ENCODE results near the gene SUGCT. TPM values are rescaled to one million over a fixed set of nuclear protein-coding genes. Genes with fewer than 3 reads are reported as not detected.

Gene SUGCT
- total and polyA plus RNA-seq, 2 of the 8 experiments (the other 6 are each of a cell fraction or from before 2014, with no cell fraction given), result 2.8 to 5.4 TPM

DNA sequence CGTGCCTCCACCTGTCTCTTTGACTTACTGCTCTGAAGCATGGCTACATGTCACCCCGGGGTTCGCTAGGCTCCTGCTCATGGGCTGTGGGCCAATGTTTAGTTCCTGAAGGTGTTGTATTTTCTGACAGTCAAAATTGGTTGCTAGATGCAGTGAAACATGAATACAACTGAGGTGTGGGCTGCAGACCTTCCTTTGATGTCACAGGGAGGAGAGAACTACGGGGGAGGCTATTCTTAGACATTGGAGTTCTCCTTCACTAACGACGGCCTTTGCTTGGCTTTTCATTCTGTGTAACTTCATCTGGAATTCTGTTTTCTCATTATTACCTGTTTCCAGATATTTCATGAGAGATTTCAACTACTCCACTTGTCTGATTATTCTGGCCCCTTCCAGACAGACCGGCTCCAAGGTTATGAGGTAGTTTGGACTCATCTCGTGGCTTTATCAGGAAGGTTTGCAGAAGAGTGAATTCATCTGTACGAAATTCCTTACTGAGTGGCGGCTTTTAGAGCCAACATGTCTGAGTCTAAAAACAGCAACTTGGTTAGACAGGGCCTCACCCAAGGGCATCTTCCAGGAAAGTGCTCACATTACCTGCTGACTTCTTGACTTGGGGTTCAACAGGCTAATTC is 774.7 kb downstream of the SUGCT start:
- DNase-seq (ENCODE audit: low read depth in 1 of 2, low spot score in 2 of 2) (no peak), FAIRE-seq (no peak)
- H4K91ac ChIP-seq (replicated peaks; ENCODE audit: insufficient read length, low read length), result no peak overlapping the region
- no peak for TF ChIP-seq CTBP2 (IDR thresholded peaks at IDR 0.05; ENCODE audit: borderline replicate concordance, insufficient read depth, insufficient read length, low read length)
- no peak for TF ChIP-seq SP4 (IDR thresholded peaks at IDR 0.05; ENCODE audit: low read length)
- TF ChIP-seq SP1 (IDR thresholded peaks at IDR 0.05; ENCODE audit: low read depth, low read length), result no peak
- H3K36me3 ChIP-seq (ENCODE audit: control insufficient read depth in 2 of 4, insufficient read depth in 4 of 4, low read length in 3 of 4), result no peaks in the 10 kb centered on the region
- no peak overlapping the region for H4K8ac ChIP-seq (ENCODE audit: extremely low read depth, insufficient read depth, low read length)
- H3K9ac ChIP-seq (replicated peaks in 1 of 4; ENCODE audit: extremely low read depth in 1 of 4, low read depth in 3 of 4, low read length in 3 of 4), result no peak overlapping the region
- no peak overlapping the region for H2BK5ac ChIP-seq (ENCODE audit: low read depth, low read length)
- no peak overlapping the region for H3K14ac ChIP-seq (ENCODE audit: insufficient read length)
- no peaks in the 10 kb centered on the region for H3K4me1 ChIP-seq (replicated peaks in 1 of 4; ENCODE audit: control insufficient read depth in 3 of 4, insufficient read depth in 4 of 4, low read length in 3 of 4)
- no peak overlapping the region for H2BK20ac ChIP-seq (ENCODE audit: low read length)
- no peak overlapping the region for H2BK12ac ChIP-seq (ENCODE audit: low read depth, low read length)
- no peak overlapping the region for H4K5ac ChIP-seq (ENCODE audit: insufficient read length, low read depth, low read length)
- no peak overlapping the region for H3K56ac ChIP-seq (replicated peaks; ENCODE audit: insufficient read length, low read depth, low read length)
- H3K4me2 ChIP-seq (ENCODE audit: insufficient read depth in 1 of 2, low read depth in 2 of 2, low read length in 2 of 2), result no peak overlapping the region
- no peaks in the 10 kb centered on the region for H3K79me1 ChIP-seq (ENCODE audit: low read depth, low read length)
- H3K4ac ChIP-seq (replicated peaks; ENCODE audit: insufficient read length, low read depth, low read length), result no peak overlapping the region
- H2BK120ac ChIP-seq (replicated peaks; ENCODE audit: low read depth, low read length), result no peak overlapping the region
- no peak overlapping the region for H3K27ac ChIP-seq (ENCODE audit: low read depth, low read length)
- no peaks in the 10 kb centered on the region for H3K9me3 ChIP-seq (ENCODE audit: insufficient read depth in 2 of 2, low read depth in 1 of 2, low read length in 1 of 2)
- H3K79me2 ChIP-seq (ENCODE audit: control insufficient read depth in 1 of 2, insufficient read depth in 2 of 2, low read length in 2 of 2), result no peaks in the 10 kb centered on the region
- H3K23ac ChIP-seq (ENCODE audit: insufficient read length), result no peak overlapping the region
- no peaks in the 10 kb centered on the region for H3K23me2 ChIP-seq (ENCODE audit: low read depth, low read length)
- WGBS, 2 experiments (ENCODE audit: extremely low coverage in 1 of 2, insufficient coverage in 1 of 2, insufficient read length in 1 of 2, insufficient replicate concordance in 2 of 2, low coverage in 1 of 2, low lambda C conversion rate in 2 of 2, missing lambda C conversion rate in 1 of 2), result 95% methylated on average over 10 of the region's 10 CpGs; no CpG with 5 or more reads in 1 of the 2 experiments
- H3K27me3 ChIP-seq (replicated peaks in 1 of 4; ENCODE audit: control insufficient read depth in 3 of 4, extremely low read depth in 1 of 4, insufficient read depth in 3 of 4, low read length in 3 of 4), result no peaks in the 10 kb centered on the region
- no peak overlapping the region for H3K18ac ChIP-seq (ENCODE audit: extremely low read depth, low read length)
- no peak overlapping the region for H2AK5ac ChIP-seq (ENCODE audit: low read depth, low read length)
- no peak overlapping the region for H2AFZ ChIP-seq (ENCODE audit: low read length)
- CTCF ChIA-PET (ENCODE audit: partially characterized antibody), result interaction anchor here (0.7 kb wide), 1 partner anchor 12 kb away, joined by 3 read pairs; no protein-coding TSS in a partner anchor
- POLR2A ChIA-PET (ENCODE audit: partially characterized antibody), result no interaction called here
- no peaks in the 10 kb centered on the region for H4K20me1 ChIP-seq (replicated peaks in 1 of 2; ENCODE audit: control insufficient read depth in 1 of 2, insufficient read depth in 2 of 2, low read length in 2 of 2)
- no peak overlapping the region for H2BK15ac ChIP-seq (ENCODE audit: low read length)
- no peak overlapping the region for H3K4me3 ChIP-seq (ENCODE audit: extremely low read depth in 1 of 4, insufficient read depth in 2 of 4, low read depth in 3 of 4, low read length in 4 of 4)

Small RNAs within 50 kb of the gene (small RNA-seq; reads per million reads assigned to genes)
- gene AC006023.1 (ENCODE audit: insufficient read depth) (not detected), gene AC006023.2 (ENCODE audit: insufficient read depth) (not detected)

Other genes starting within 250 kb of the SUGCT start
- gene CDK13, start 184.7 kb upstream of the SUGCT start, total RNA-seq (2021; fragmentation: NEBNext Ultra II Directional; extraction: Animal tissue kit (Norgen Biotek cat#: 25700)), result 46.4 and 49.5 TPM in 2 replicates
- gene CDK13, start 184.7 kb upstream of the SUGCT start, polyA plus RNA-seq (2011; rRNA removed), result 15.5 and 22.6 TPM in 2 replicates
- gene MPLKIP, start 383 bp upstream of the SUGCT start, total RNA-seq (2021; fragmentation: NEBNext Ultra II Directional; extraction: Animal tissue kit (Norgen Biotek cat#: 25700)), result 51.5 and 57.2 TPM in 2 replicates
- 73.4 and 78.0 TPM in 2 replicates for gene MPLKIP, start 383 bp upstream of the SUGCT start, polyA plus RNA-seq (2011; rRNA removed)